ENCODE data around the gene RABGAP1L. TPM values are rescaled to one million over a fixed set of nuclear protein-coding genes. Genes with fewer than 3 reads are reported as not detected.

Gene RABGAP1L
- total RNA-seq, 4 donors from 2014 or later, result 39.3 to 101 (median 63.7) TPM

DNA sequence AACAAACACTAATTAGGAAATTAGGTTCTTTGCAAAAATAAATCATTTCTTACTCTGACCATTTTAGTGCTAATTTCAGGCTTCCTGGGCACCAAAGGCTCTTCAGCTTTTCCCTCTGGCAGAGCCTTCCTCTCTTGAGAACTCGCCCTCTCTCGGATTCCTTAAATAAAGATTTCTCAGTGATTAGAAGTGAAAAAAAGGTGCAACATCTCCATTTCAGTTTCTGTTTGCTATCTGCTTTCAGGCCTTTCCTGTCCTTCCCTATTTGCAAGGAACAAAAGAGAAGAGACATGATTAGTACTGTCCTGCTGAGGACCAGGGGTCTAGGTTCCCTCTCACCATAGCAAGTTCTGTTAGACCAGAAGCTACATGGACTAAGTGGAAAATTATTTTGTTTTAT is 812.6 kb downstream of the RABGAP1L start:
- TF ChIP-seq POLR2A (IDR thresholded peaks at IDR 0.05; ENCODE audit: low read depth) (no peak), POLR2AphosphoS5 (IDR thresholded peaks at IDR 0.05) (no peak), EP300 (IDR thresholded peaks at IDR 0.05) (no peak)
- TF ChIP-seq, protein P1, sequence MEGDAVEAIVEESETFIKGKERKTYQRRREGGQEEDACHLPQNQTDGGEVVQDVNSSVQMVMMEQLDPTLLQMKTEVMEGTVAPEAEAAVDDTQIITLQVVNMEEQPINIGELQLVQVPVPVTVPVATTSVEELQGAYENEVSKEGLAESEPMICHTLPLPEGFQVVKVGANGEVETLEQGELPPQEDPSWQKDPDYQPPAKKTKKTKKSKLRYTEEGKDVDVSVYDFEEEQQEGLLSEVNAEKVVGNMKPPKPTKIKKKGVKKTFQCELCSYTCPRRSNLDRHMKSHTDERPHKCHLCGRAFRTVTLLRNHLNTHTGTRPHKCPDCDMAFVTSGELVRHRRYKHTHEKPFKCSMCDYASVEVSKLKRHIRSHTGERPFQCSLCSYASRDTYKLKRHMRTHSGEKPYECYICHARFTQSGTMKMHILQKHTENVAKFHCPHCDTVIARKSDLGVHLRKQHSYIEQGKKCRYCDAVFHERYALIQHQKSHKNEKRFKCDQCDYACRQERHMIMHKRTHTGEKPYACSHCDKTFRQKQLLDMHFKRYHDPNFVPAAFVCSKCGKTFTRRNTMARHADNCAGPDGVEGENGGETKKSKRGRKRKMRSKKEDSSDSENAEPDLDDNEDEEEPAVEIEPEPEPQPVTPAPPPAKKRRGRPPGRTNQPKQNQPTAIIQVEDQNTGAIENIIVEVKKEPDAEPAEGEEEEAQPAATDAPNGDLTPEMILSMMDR (IDR thresholded peaks at IDR 0.05), result no peak
- Histone ChIP-seq H3K36me3 (peaks cover 0 to 13% (median 0%) of the 10 kb centered on the region in 4 donors), H3K27ac (replicated peaks in 1 of 4) (no peak overlapping the region), H3K27me3 (no peaks in the 10 kb centered on the region), H3K9me3 (no peaks in the 10 kb centered on the region), H3K4me1 (peaks cover 0 to 48% (median 30%) of the 10 kb centered on the region in 4 donors), H3K4me3 (no peak overlapping the region)
- DNase-seq (ENCODE audit: extremely low spot score), result no peak
- intact Hi-C loops (cut with DNase I), result no loop called here
- WGBS, result 75% methylated on average over 2 of the region's 2 CpGs

DNA sequence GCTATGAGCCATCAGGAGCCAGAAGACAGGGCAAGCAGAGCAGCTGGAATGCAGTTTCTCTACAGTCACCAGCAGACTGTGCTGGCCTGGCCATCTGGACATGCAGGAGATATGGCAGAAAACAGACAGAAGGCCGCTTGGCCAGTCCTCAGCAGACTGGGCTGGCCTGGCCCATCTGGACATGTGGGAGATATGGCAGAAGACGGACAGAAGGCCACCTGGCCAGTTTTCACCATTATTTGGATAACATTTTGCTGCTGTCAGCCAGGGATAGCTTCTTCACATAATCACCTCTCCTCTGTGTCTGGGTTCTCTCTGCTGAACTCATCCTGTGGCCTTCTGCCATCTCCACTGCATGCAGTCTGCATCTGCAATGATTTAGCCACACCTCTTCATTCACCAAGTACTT is 815.4 kb downstream of the RABGAP1L start:
- Histone ChIP-seq H3K36me3 (peaks cover 0 to 19% (median 14%) of the 10 kb centered on the region in 4 donors), H3K27me3 (no peaks in the 10 kb centered on the region), H3K9me3 (no peaks in the 10 kb centered on the region), H3K4me1 (peaks cover 0 to 28% (median 22%) of the 10 kb centered on the region in 4 donors), H3K4me3 (no peak overlapping the region), H3K27ac (replicated peaks in 1 of 4) (no peak overlapping the region)
- WGBS, result 59% methylated on average over 2 of the region's 2 CpGs
- TF ChIP-seq EP300 (IDR thresholded peaks at IDR 0.05) (no peak), POLR2AphosphoS5 (IDR thresholded peaks at IDR 0.05) (no peak), POLR2A (IDR thresholded peaks at IDR 0.05; ENCODE audit: low read depth) (no peak)
- TF ChIP-seq, protein P1 (IDR thresholded peaks at IDR 0.05), result no peak
- DNase-seq (ENCODE audit: extremely low spot score), result no peak
- intact Hi-C loops (cut with DNase I), result no loop called here

DNA sequence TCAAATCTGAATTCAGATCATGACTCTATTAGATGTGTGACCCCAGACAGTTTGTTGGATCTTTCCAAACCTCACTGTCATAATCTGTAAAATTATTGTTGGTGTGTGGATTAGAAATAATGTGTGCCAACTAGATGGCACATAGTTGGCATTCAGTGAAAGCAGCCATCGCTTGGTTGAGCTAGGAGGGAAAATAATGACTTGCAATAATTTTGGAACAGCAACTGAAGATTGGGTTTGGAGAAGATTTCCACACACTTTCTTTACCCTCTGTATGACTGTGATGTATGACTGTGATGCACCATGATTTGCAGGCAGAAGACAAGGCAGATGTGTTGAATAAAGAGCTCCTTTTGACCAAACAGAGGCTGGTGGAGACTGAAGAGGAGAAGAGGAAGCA is 816.4 kb downstream of the RABGAP1L start:
- WGBS, result 75% methylated on average over 1 of the region's 1 CpG
- TF ChIP-seq POLR2A (IDR thresholded peaks at IDR 0.05; ENCODE audit: low read depth), result no peak
- no peak for TF ChIP-seq EP300 (IDR thresholded peaks at IDR 0.05)
- TF ChIP-seq POLR2AphosphoS5 (IDR thresholded peaks at IDR 0.05), result no peak
- TF ChIP-seq, protein P1 (IDR thresholded peaks at IDR 0.05), result no peak
- no peak overlapping the region for H3K4me3 ChIP-seq
- H3K27me3 ChIP-seq, result no peaks in the 10 kb centered on the region
- H3K36me3 ChIP-seq, result peaks cover 0 to 19% (median 14%) of the 10 kb centered on the region in 4 donors
- no peak for DNase-seq (ENCODE audit: extremely low spot score)
- peak overlapping the region in 3 of 4 donors; percentile 1 to 15 (median 9) for H3K27ac ChIP-seq (replicated peaks in 1 of 4)
- H3K9me3 ChIP-seq, result no peaks in the 10 kb centered on the region
- intact Hi-C loops (cut with DNase I), result no loop called here
- H3K4me1 ChIP-seq, result peaks cover 0 to 28% (median 22%) of the 10 kb centered on the region in 4 donors

DNA sequence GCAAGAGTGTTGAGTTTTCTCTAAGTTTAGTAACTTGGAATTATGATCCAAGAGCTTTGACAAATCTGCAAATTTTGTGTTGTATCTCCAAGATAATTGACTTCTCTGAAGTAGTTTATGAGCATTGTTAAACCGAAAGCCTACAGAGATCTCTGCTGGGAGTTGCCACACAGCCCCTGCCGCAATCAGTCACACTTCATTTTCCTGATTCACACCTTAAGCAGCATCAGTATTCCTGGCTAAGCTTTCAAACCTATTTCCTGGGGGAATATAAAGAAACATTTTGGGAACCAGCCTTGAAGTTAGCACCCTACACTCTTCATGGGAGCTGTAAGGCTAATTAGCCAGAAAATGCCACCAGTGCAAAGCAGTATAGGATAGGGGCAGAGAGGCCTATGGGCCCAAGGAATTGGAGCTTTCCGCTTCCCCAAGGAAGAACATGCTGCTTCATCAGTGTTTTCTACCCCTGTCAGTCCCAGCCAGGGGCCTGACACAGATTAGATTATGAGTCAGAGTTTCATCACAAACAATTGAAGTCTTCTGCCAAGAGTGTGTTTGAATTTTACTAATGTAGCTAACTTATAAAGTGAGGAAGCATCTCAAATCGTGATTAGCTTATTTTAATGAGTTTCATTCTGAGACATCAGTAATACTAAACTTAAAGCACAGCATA is 817.3 kb downstream of the RABGAP1L start:
- Histone ChIP-seq H3K4me3 (no peak overlapping the region), H3K27ac (replicated peaks in 1 of 4) (peak overlapping the region in 2 of 4 donors; percentile 31 to 38), H3K4me1 (peaks cover 0 to 28% (median 22%) of the 10 kb centered on the region in 4 donors), H3K27me3 (no peaks in the 10 kb centered on the region), H3K9me3 (no peaks in the 10 kb centered on the region), H3K36me3 (peaks cover 0 to 19% (median 14%) of the 10 kb centered on the region in 4 donors)
- intact Hi-C loops (cut with DNase I), result no loop called here
- TF ChIP-seq POLR2AphosphoS5 (IDR thresholded peaks at IDR 0.05), result no peak
- TF ChIP-seq EP300 (IDR thresholded peaks at IDR 0.05), result no peak
- TF ChIP-seq POLR2A (IDR thresholded peaks at IDR 0.05; ENCODE audit: low read depth), result no peak
- TF ChIP-seq, protein P1 (IDR thresholded peaks at IDR 0.05), result no peak
- WGBS, result 72% methylated on average over 4 of the region's 4 CpGs
- no peak for DNase-seq (ENCODE audit: extremely low spot score)
